DMS53 treated with DMSO at 0.1 percent for 48 hours (cell line): ENCODE measurements around the gene RAP2B.

Source experiments
- DNase-seq: peaks from one replicate; lab custom pipeline; 2025; ENCODE audit not compliant: unreplicated experiment; lab: John Stamatoyannopoulos, UW

Gene RAP2B

DNA sequence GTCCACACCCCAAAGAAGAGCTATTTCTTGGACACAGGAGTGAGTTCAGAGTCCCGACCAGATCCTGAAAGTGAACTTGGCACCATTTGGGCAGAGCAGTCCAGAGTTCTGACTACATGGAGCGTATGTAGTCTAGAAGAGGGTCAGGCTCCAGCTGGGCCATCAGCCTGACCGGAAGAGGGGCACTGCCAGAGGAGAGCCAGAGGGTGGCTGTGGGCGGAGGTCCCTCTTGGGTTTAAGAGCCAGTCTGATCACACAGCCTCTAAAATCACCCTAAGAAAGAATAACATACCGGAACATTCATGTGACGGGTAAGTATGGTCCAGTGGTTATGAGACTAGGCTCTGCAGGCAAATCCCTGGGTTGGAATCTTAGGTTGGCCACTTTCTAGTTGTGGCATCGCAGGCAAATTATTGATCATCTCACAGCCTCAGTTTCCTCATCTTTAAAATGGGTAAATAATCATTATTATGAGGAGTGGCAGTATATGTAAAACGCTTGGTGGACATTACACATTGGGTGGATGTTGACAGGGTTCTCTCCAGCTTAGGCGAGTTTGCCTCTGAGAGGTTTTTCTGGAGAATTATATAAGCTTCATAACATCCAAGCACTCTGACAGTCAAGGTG is 2.1 kb upstream of the RAP2B start:
- DNase-seq, result no peak

DNA sequence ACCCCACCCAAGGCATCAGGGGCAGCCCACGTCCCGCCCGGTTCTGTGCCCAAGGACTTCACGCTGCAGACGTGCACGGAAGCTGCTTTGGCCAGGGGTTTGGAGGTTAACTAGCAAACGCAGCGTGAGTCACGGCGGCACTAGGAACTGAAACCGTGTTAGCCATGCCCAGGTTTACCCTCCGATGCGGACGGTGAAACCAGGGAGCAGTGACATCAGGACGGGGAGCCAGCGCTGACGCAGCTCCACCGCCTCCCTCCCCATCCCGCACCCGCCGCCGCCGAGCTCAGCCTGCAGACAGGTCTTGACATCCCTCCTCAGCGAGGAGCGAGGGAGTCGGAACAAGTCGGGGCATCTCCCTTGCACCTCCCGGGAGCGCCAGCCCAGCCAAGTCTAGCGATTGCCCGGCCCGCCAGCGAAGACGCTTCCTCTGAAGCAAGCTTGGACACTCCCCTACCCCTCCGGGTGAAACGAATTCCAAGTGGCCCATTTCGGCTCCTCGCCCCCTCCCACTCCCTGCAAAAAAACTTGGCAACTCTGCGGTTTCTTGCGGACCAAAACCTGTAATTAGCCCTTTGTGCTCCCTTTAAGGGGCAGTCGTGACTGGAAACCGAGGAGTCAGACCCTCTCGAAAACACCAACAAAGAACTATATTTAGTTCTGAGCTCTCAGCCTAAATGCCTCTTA is 1.4 kb upstream of the RAP2B start:
- peak; percentile 69 for DNase-seq

DNA sequence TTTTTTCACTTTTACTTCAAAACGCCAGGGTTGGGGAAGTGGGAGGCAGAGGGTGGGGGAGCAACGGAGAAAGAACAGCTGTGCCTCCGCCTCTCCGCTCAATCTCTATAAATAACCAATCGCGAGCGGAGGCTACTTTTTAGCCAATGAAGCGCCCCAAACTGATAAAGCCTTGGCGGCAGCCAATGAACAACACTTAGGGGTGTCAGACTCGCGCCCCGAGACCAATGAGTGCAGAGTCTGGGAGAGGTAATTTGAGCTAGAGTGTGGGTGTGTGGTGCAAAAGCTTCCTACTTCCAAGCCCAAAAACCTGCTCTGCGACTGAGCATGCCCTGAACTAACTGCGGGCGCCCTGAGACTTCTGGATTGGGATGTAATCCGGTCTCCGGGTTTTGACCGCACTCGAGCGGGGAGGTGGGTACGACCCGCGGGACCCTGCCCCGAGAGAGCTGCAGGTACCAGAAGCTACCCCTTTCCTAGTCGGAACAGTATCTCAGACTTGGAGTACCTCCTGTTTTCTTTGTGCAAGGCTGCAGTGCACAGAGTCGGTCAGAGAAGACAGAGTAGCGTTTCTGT is 800 bp upstream of the RAP2B start:
- DNase-seq, result peak; percentile 84

DNA sequence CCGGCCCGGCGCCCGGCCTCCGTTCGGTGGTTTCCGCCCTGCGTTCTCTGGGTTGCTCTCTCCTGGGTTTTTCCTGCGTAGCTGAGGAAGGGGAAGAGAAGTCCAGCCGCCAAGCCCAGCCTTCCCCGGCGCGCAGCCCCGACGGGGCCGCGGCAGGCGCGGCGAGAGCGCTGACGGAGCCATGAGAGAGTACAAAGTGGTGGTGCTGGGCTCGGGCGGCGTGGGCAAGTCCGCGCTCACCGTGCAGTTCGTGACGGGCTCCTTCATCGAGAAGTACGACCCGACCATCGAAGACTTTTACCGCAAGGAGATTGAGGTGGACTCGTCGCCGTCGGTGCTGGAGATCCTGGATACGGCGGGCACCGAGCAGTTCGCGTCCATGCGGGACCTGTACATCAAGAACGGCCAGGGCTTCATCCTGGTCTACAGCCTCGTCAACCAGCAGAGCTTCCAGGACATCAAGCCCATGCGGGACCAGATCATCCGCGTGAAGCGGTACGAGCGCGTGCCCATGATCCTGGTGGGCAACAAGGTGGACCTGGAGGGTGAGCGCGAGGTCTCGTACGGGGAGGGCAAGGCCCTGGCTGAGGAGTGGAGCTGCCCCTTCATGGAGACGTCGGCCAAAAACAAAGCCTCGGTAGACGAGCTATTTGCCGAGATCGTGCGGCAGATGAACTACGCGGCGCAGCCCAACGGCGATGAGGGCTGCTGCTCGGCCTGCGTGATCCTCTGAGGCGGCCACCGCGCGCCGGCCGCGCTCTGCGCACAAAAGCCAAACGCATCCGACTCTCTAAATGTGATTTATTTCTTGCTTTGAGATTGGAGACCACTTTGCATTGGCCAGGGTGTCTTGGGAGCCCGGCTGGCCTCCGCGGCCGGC is 727 bp downstream of the RAP2B start:
- no peak for DNase-seq

DNA sequence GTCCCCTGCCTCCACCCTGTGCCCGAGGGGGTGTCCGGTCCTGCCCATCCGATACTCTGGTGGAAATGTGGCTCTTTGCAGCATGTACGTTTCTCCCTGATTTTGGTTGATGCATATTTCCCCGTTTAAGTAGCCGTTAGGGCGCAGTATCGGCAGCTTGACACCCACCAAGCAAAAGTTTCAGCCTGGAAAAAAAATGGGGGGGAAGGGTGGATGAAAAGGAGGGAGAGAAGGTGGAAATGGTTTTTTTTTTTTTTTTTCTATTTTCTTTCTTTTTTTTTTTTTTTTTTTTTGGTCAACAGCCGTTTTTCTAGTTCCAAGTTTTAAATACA is 1.3 kb downstream of the RAP2B start:
- DNase-seq, result no peak

DNA sequence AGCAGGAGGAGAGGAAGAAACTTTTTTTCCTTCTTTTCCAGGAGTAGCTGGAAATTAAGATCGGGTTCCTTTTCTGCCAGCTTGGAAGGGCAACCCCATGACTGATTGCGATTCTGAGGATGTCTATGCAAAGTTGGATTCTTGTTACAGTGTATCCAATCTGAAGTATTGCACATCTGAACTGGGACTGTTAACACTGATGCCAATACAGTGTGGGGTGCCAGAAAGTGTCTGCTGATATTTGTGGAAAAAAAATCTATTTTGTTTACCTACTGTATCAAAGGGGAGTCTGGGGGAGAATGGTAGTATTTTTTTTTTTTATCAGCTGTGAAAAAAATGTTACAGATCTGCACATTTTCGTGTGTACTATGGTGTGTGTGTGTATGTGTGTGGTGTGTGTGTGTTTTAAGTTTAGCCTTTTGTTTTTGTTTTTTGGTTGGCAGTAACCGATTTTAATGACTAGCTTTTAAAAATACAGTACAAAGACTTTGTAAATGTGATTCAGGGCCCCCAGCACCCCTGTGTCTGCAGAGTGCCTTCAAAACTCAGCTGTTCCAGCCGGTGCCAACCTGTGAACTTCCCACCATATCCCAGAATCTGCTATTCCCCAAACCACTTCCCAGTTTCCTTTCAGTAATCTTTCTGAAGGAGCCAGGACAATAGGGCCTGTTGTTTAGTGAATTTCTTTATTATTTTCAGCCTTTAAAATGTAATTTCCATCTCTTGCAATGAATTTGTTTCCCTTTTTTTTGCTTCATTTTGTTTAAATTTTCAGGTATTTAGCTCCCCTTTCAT is 1.9 kb downstream of the RAP2B start:
- DNase-seq, result no peak

DNA sequence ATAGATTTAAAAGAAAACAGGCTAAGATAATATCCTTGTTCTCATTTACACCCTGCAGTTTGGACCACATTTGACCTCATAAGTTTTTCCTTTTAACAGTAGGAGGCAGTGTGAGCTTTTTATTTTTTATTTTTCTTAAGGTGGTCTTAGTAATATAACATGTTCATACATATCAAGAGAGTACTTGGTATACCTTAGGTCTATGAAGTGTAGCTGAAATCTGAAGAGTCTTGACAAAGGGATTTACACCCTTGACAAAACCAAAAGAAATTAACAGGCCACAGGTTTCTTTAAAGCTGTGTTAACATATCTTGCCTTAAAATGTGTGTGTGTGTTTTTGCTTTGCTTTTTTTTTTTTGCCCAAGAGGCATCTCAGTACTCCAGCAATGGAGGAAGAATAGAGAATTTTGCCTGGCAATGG is 3.2 kb downstream of the RAP2B start:
- no peak for DNase-seq

DNA sequence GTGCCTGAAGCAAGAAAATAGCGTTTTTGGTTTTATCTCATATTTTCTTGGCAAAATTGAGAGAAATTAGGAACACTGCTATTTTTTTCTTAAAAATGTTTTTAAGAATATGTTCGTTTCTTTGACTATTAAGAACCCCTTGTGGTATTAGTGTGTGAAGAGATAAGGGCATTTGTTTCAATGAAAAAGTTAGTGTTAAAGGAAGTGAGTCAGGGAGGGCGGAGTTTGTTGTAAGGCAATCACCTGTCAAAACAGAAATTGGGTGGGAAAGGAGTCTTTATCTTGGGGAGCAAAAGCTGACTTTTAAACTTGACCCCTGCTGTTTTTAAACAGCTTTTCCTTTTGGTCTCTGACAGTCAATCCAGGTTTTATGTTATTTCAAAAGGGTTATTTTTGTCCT is 4.2 kb downstream of the RAP2B start:
- no peak for DNase-seq

DNA sequence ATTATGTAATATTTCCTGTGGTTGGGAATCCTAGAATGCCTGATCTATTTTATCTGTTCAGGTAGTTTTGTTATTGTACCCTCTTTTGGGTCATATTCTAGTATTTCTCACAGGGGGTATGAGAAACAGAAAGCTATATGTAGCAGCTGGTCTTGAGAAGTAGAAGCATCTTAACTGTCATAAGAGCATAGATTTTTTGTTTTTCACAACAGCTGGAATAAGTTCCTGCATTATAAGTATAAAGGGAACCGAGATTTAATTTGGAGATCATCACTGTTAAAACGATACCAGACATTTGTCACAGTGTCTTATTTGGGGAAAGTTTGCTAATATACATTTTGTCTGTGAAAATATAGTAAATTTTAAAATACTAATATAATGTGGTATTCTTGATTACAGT is 4.8 kb downstream of the RAP2B start:
- DNase-seq, result no peak

DNA sequence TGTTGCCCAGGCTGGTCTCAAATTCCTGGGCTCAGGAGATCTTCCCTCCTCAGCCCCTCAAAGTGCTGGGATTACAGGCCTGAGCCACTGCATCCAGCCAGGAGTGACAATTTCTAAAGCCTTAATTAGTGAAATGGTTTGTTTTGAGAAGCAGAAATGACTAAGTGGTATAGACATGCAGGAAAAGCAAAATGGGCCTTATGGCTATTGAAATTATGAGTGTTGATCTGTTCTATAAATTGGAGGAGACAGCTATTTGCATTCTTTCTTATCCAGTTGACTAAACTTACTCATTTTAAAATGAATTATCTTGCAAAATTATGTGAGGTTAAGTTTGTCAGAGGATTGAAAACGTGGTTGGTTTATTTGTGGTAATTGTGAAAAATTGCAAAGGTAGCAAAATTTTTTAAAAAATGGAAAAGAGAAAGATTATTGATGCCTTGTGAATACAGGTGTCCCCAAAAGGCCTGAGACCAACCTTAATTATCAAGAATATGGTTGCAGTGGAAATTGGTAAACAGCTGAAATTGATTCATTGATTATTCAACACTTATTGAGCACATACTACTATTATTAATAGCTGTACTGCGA is 7.9 kb downstream of the RAP2B start:
- DNase-seq, result no peak

DNA sequence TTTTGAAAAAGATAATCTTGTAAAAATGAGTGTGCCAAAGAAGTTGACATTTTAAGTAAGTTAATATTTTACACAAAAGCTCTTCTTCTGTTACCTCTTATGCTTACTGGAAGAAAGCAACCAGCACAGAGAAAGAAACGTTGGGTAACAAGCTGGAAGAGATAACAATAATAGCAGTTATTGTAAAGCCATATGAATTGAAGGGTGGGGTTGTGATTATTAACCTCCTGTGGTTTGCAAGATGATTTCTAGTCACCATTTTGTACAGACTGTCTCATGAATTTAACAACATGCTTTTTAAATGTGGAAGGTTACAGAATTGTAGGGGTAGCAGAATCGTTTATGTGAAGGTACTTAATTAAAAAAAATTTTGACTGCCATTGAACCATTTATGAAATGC is 9.2 kb downstream of the RAP2B start:
- no peak for DNase-seq

DNA sequence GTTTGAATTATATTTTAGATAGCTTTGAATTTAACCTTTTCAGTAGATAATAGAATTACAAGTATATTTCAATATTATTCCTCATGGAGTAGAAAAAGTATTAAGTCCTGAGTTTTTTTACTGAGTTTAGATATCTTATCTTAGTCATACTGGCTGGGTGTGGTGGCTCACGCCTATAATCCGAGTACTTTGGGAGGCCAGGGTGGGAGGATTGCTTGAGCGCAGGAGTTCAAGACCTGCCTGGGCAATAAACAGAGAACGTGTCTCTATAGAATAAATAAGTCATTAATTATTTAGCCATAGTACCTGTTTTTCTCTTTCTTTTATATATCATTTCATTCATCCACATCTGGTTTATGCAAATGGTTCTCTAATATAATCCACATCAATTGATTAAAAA is 9.9 kb downstream of the RAP2B start:
- DNase-seq, result no peak

DNA sequence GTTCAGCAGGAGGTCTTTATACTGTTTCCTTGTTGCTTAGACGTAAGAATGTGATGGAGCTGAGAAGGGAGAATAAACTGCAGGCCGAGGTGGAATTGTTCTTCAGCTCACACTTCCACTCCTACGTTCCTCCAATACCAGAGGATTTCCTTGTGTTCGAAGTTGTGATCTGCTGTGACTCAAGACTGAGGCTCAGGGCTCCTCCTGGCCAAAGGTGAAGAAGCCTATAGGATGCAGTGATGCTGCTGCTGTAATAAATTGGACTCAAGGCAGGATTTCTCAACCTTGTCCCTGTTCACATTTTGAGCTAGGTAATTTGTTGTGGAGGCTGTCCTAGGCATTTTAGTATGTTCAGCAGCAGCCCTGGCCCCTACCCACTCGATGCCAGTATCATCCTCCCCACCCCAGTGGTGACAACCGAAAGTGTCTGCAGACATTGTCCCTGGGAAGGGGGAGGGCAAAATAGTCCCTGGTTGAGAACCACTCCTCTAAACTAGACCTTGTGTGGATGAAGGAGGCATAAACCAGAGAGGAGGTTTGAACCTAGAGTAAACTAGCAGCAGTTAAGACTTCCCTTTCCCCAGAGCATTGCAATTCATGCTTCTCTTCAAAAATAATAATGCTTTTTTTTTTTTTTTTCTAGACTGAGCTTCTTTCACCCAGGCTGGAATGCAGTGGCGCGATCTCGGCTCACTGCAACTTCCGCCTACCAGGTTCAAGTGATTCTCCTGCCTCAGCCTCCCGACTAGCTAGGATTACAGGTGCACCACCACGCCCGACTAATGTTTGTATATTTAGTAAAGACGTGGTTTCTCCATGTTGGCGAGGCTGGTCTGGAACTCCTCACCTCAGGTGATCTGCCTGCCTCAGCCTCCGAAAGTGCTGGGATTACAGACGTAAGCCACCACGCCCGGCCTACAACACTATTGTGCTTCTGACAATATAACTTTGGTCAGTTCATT is 11.1 kb downstream of the RAP2B start:
- no peak for DNase-seq

DNA sequence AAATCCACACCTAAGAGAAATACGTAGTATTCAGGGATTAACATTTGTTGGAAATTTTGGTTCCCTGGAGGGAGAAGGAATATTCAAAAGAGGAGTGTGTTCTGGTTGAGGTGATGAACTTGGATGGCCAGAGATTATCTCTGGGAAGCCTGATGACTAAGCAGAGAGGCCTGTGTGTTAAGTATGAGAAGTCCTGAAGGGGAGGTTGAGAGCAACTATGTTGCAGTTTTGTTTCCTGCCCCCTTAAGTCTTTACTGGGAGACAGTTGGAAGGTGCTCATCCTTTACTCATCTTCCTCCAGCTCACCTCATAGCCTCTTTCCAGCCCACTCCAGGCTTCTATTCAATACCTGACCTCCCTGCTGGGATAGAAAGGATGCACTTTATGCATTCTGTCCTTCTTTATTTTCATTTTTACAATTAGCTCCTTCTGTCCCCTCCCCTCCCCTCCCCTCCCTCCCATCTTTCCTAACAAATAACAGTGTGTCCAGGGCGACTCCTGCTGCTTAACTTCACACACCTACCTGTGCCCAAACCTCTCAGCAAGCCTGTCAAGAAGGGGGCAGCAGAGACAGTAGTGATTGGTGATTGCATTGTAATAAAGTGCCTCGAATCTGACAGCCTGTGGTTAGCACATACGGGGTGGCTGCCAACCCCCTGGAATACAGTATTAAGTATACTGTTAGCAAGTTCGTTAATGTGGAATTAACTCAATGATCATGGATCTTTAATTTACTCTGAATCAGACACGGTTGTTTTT is 11.9 kb downstream of the RAP2B start:
- DNase-seq, result no peak

DNA sequence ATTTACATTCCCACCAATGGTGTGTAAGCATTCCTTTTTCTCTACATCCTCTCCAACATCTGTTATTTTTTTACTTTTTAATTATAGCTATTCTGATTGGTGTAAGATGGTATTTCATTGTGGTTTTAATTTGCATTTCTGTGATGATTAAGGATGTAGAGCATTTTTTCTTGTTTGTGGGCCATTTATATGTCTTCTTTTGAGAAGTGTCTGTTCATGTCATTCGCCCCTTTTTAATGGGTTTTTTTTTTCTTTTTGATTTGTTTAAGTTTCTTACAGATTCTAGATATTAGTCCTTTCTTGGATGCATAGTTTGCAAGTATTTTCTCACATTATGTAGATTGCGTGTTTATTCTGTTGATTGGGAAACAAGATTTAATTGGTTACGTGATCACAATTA is 14.2 kb downstream of the RAP2B start:
- DNase-seq, result no peak

DNA sequence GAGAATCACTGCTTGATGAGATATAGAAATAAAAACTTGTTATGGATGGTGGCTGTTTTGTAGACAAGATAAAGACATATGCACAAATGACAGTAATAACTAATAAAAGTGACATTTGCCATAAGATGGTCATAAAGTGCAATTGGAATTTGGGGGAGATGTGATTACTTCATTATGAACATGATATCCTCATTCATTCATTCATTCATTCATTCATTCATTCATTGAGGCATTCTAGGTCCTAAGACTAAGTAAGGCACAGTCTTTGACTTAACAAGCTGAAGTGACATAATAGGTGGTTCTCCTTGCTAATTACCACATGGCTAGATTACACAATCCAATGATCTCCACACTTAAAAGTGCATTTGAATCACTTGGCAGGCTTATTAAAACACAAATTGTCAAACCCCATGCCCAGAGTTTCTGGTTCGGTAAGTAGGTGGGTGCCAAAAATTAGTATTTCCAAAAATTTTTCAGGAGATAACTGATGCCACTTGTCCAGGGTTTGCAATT is 18.9 kb downstream of the RAP2B start:
- DNase-seq, result no peak

DNA sequence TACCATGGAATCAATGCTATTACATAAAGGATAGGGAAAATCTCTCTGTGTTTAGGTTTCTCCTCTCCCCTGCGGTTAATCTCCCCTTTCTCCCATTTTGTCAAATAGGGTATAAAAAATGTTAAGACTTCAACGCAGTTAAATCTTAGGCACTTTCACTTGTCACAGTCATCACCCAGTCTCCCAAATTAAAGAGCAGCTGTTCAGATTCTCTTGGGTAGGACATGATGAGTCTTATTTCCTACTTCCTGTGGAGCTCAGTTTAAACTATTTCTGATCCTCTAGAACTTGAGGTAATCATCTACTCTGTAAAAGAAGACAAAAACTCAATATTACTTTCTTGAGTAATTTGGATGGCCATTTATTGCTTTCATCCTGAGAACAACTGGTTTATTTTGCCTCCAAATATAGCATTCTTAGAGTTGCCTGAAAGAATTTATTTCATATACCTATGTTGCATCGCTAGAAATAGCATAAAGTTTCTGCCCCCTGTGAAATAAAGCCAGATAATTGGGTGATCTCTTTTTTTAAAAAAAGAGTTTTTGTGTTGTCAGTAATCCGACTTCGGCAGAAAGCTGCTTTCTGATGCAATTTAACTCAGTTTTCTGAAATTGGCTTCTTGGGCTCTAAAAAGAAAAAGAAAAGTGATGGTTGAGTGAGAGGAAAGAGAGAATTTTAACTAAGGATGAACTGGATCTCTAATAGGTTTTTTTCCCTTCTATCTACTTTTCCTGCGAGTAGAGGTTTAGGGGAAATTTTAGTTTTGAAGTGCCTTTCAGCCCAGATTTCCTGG is 20.7 kb downstream of the RAP2B start:
- no peak for DNase-seq

DNA sequence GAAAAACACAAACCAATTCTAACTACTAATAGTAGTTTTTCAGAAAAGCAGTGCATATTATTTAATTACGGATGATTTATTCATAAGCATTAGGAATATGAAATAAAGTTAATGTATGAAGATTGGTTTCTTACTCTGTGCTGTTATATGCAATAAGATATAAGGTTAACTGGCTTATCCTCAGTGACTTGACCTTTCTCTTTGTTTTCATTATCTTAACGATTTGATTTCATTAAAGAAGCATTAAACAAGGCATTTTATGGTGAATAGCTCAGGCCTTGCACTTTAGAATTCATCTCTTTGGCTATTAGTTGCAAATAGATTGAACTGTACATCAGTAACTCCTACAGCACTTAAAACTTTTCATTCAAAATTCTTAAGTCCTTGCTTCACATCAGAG is 28.9 kb downstream of the RAP2B start:
- DNase-seq, result no peak
